Ishikawa (cell line): ENCODE results near the gene MED15.

Source experiments
- MAX ChIP-seq: IDR thresholded peaks from 2 replicates; pipeline ENCODE4 v1.6.1; 2012
- RAD21 ChIP-seq: IDR thresholded peaks from 2 replicates; pipeline ENCODE4 v1.6.1; 2012; ENCODE audit warnings: low read depth
- REST ChIP-seq: IDR thresholded peaks from 2 replicates; pipeline ENCODE4 v1.6.1; 2012; ENCODE audit warnings: low read depth, mild to moderate bottlenecking
- USF1 ChIP-seq: IDR thresholded peaks from 2 replicates; pipeline ENCODE4 v1.6.1; 2012
- YY1 ChIP-seq: IDR thresholded peaks from 2 replicates; pipeline ENCODE4 v1.6.1; 2012; ENCODE audit warnings: low read depth

GRCh38 chr22:20588092-20588842 lies 80.9 kb downstream of the MED15 start:
- TF ChIP-seq RAD21 (no peak), REST (no peak), USF1 (no peak), MAX (no peak), YY1 (no peak)
